Right renal cortex interstitium (tissue), 3 donors: Measurements from ENCODE around the gene PPM1N. TPM values are rescaled to one million over a fixed set of nuclear protein-coding genes. Genes with fewer than 3 reads are reported as not detected.
A peak's percentile ranks its signal among the peaks of the same experiment; 100 is the strongest.

Source experiments
- DNase-seq, 3 donors: peaks; one replicate each; pipeline ENCODE4 v3.0.0-alpha.2; 2013; ENCODE audit warnings: low read depth in 3 of 3, low spot score in 2 of 3
- polyA plus RNA-seq, 3 donors: library from polyadenylated mRNA; unstranded; fragments of 120-200 nt; gene quantifications; one replicate each; pipeline ENCODE4 v1.2.1, GENCODE V29; 2013; ENCODE audit not compliant: insufficient read length in 3 of 3

PPM1N gene
- polyA plus RNA-seq, 3 donors: 0.17 to 0.24 TPM; not detected in 1

DNA sequence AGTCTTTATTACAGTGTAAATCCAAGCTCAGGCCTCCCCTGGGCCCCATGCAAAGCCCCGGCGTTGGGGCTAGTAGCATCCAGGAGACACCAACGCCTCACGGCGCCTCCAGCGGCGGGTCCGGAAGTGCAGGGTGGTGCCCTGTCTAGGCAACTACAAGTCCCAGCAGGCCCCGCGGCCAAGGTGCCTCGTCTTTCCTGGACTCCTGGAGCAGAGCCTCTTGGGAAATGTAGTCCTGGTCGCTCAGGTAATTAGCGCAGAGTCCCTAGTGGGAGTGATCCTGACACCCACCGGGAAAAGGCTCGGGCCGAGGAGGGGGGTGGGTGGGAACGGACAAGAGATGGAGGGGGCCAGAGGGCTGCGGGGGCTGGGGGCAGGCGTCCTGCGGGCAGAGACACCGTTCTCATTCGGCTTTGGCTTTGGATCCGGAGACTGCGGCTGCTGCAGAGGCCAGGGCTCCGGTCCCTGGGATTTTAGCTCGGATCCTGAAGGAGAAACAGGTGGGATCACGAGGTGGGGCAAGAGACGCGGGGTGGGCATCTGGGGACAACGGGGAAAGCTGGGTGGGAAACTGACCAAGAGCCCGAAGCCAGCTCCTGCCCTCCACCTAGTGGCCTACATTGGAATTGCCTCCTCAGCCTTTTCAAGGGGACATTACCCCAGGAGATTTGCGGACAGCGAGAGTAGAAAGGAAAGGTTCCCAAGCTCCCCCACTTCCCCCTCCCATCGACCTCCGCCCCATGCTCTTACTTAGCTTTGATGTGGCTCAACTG is 12.8 kb upstream of the PPM1N start:
- DNase-seq: peak in 1 of 3 donors; percentile 81

DNA sequence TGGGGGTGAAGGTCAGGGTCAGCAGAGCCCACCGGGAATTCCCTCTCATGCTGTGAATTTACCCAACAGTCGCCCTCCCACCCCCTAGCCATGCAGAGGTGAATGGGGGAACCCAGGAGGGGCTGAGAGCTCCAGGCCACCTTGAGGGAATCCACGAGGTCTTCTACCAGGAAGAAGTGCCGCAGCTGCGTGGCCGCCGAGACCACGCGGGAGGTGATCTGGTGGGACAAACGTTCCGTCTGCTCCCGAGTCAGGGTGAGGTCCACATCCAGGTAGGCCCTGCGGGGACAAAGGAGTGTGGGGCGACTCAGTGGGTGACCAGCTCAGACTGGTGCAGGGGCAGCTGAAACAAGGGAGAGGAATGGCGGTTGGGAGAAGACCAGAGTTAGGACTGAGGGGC is 9.5 kb upstream of the PPM1N start:
- no peak for DNase-seq

DNA sequence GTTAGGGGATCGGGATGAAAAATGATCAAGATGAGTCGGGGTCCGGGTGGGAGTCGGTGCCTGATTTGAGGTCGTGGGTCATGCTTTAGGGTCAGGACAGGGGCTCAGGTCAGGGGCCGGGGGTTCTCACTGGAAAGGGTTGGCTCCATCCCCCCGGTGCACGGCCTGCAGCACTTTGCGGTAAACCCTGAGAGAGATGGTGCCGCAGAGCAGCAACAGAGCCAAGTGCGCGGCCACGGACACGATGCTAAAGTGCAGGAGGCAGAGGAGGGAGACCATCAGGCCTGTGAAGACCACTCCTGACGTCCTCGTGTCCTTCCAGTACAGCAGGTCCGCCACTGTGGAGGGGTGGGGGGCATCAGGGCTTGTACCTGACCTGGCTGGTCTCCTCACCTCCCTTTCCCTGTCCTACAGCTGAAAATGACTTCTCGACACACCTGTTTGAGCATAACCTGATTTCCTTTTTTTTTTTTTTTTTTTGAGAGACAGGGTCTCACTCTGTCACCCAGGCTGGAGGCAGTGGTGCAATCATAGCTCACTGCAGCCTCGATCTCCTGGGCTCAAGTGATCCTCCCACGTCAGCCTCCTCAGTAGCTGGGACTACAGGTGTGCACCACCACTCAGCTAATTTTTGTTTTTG is 8.9 kb upstream of the PPM1N start:
- no peak for DNase-seq

DNA sequence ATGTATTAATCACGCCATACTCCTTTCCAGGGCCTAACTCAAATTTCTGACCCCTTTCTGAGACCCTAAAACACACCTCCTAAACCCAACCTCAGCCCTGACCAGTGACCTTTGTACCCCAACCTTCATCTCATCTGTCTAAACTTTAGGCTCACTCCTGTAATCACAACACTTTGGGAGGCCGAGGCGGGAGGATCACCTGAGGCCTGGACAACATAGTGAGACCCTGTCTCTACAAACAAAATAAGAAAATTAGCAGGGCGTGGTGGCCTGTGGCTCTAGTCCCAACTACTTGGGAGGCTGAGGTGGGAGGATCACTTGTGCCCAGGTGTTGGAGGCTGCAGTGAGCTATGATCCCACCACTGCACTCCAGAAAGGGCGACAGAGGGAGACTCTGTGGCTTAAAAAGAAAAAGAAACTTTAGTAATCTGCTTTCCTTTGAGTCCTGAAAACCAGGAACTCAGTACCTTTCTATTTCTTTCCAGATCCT is 6.1 kb upstream of the PPM1N start:
- no peak for DNase-seq

DNA sequence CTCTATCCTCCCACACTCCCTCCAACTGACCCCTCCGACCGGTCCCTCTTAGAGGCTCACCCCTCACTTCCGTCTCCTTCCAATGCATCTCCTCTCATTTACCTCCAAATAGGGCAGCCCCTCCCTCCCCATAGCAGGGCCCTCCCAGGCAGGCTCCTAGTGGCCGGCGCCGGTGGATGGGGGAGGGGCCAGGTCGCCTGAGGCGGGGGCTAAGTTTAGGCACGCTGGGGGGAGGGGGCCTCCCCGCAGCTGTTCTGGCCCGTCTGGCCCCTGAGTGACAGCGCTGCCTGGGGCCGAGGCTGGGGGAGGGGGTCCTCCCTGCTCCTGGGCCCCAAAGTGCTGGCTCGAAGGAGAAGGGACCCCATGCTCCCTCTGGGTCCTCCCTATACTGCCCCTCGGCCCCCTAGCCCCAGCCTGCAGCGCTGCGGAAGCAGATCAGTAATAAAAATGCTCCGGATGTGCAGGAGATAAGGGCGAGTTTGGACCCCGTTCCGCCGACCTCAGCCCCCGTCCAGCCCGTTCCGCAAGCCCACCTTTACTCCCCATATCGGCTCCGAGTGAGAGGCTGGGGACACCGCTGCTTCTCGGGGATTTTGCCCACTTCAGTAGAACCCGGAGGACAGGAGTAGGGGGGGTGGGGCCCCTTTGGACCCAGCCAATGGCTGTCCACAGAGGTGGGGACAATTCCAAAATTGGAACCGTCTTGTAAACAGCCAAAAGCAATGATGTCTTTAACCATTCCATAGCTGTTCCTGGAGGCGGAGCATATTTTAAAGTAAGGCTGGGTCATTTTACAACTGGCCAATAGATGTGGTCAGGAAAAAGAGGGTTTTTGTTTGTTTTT is 5.4 kb upstream of the PPM1N start:
- no peak for DNase-seq

DNA sequence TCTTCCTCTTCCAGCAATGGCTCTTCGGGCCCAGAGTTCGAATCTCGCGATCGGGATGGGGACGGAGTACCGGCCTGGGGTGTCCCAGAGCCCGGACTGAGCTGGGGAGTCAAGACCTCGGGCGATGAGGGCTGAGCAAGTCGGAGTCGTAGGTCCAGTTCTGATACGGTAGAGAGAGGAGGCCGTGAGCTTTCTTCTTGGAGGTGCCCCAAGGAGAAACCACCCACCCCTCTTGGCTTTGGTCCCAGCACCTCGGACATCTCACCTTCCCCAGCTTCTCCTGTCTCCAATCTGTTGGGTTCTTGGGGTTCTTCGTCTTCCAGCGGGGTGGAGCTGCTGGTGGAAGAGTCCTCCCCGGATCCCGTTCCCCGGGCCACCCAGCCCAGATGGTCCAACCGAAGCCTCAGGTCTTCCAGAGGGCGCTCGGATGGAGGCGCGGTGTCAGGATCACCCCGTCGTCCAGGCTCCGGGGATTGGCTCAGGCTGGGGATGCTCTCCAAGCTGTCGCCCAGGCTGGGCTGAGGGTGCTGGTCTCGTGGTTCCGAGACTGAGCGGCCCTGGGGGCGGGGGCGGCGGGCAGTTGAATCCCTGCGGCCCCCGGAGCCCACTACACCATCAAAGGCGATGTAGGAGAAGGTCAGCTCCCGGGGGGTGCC is 3.9 kb upstream of the PPM1N start:
- DNase-seq: no peak

DNA sequence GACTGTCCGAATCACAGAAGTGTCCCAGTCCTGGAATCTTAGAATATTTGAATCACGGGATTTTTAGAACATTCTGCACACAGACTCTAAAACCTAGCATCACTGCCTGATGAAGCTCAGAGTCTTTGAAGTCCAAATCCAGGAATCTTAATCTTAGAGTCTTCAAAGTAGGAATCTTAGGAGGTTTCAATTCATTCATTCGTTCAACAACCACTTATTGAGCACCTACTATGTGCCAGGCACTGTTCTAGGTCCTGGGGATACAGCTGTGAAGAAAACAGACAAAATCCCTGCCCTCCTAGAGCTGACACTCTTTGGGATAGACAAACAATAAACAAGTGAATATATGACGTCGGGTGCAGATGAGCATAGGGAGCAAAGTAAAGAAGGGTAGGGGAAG is 3.1 kb upstream of the PPM1N start:
- DNase-seq: no peak

DNA sequence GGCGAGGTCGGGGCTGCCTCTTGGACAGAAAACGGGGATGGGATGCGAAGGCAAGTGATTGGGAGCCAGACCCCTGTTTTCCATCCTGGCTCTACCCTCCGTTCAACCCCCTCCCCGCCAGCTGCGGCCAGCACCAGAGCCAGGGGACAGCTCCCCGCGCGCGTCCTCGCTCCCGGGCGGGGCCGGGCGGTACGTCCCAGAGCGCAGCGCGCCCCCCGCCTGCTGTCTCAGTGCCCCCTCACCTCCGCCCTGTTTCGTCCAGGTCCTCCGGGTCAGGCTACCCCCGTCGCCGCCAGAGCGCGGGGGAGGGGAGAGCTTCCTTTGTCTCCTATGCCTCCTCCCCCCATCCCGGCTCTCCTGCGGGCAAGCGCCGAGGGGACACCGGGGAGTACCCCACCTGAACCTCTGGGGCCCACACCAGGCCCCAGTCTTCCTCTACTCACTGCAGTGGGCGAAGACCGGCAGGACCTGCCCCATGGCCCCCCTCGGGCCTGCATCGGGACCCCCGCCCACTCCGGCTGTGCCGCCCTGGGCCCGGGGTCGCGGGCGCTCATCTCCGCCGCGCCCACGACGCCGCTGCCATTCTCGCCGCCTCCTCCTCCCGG is 1.8 kb upstream of the PPM1N start:
- no peak for DNase-seq

DNA sequence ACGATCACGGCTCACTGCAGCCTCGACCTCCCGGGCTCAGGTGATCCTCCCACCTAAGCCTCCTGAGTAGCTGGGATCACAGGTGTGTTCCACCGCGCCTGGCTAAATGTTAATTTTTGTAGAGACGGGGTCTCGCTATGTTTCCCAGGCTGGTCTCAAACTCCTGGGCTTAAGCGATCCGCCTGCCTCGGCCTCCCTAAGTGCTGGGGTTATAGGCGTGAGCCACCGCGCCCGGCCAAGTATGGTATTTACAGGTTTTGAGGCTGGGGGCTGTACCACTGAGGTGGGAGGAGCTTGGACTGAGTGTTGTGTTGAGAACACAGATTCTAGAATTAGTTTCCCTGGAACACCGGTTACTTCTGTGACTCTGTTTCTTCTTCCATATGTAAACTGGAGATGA is 452 bp upstream of the PPM1N start:
- no peak for DNase-seq

DNA sequence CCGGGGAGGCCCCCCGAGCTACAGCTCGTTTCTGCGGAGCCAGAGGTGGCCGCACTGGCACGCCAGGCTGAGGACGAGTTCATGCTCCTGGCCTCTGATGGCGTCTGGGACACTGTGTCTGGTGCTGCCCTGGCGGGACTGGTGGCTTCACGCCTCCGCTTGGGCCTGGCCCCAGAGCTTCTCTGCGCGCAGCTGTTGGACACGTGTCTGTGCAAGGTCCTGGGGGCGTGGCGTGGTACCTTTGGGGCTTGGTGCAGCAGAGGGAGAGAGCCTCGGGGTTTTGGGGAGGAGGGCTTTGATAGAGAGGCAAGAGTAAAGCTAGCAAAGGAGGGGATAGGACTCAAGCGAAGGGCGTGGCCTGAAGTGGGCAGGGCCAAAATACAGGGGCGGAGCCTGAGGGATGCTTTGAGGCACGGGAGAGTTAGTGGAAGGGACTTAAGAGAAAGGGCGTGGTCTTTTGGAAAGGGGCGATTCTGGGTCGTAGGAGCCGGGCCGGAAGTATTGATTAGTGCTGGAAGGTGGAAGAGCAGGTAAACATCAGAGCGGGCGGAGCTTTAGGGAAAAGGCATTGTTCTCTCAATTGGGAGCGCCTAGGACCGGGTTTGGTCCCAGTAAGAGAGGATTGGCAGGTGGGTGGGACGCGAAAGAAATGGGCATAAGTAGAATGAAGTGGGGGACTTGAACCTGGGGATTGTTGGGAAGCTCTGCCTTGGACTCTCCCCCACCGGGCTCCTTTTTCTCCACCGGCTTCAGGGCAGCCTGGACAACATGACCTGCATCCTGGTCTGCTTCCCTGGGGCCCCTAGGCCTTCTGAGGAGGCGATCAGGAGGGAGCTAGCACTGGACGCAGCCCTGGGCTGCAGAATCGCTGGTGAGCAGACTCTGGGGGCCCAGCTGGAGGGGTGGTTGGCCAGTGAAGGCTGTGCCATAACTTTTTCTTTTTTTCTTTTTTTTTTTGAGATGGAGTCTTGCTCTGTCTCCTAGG is 1.2 kb downstream of the PPM1N start:
- DNase-seq: no peak

DNA sequence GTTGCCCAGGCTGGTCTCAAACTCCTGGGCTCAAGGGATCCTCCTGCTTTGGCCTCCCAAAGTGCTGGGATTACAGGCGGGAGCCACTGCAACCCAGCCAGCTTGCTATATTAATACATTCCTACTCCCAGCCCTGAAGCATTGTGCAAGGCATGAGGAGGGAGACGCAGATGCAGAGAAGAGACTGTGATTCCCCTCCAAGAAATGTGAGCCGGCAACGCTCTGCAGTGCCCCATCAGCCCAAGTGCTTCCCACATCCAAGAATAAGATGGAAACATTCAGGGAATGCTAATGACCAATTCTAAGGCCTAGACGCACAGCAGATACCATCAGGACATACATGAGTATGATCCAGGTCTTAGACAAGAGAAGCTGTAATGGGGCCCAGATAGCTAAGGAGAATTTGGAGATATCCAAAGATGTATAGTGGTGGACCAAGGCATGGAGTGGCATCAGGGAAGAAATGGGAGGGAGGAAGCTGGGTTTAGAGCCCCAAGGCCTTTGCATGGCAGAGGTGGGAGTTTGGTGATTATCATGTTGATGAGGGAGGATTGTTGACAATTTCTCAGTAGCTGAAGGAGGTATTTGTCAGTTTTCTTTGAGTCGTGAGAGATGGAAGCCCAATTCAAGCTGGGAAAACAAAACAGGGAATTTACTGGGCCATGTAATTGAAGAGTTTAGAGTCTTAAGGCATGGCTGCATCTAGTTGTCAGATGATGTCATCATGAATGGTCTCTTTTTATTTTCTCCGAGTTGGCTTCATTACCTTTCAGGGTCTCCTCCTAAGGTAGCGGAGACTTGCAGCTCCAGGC is 2.9 kb downstream of the PPM1N start:
- no peak for DNase-seq

DNA sequence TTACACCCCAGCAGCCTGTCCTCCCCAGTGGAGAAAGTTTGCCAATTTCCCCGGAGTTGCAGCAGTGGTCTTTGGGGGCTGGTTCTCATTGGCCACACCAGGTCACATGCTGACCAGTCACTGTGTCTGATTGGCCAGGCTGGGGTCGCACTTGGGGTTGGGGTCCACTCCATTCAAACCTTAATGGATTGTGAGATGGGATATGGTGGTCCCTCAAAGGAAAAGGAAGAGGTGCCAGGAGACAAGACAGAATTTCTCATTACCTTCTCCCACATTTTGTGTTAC is 3.4 kb downstream of the PPM1N start:
- no peak for DNase-seq

DNA sequence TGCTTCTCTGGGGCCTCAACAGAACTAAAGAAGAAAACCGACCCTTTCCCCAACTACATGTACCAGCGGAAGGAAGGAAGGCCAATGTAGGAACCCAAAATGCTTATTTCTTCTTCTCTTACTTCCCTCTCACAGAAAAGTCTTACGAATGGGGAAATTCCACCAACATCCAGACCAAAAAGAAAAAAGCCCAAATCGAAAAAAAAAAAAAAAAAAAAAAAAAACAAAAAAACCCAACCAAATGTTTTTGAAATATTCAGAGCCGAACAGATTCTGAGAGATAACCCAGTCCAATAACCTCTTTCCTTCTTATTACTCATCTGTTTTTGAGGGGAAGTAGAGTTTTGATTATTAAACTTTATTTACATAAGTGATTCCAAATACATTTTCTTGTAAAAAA is 3.9 kb downstream of the PPM1N start:
- DNase-seq: no peak

DNA sequence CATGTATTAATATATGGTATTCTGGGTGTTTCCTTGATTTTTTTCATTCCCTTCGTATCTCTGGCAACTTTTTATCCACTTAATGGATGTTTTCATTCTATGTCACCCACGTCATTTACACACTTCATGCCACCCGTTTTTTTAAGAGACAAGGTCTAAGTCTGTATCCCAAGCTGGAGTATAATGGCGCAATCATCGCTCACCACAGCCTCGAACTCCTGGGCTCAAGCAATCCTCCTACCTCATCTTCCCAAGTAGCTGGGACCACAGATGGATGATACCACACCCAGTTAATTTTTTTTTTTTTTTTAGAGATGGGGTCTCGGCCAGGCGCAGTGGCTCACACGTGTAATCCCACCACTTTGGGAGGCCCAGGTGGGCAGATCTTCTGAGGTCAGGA is 5.7 kb downstream of the PPM1N start:
- DNase-seq: no peak

DNA sequence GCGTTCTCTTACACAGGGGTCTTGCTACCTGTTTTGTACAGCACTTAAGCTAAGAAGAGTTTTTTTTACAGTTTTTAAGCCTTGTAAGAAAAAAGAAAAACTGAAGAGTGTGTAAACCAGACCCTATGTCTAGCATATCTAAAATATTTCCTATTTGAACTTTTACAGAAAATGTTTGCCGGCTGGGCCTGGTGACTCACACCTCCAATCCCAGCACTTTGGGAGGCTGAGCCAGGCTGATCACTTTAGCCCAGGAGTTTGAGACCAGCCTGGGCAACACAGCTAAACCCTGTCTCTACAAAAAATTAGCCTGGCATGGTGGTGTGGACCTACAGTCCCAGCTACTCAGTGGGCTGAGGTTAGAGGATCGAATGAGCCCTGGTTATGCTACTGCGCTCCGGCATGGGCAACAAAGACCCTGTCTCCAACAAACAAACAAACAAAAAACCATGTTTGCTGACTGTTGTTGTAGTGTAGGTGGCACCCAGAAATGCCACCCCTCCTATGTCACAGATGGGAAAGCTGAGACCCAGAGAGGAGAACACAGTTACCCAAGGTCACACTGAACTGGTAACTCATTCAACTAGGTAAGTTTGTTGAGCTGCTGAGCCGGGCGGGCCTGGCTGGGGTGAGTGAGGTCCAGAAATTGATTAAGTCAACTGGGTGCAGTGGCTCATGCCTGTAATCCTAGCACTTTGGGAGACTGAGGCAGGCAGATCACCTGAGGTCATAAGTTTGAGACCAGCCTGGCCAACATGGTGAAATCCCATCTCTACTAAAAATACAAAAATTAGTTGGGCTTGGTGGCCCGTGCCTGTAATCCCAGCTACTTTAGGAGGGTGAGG is 7.1 kb downstream of the PPM1N start:
- DNase-seq: no peak

DNA sequence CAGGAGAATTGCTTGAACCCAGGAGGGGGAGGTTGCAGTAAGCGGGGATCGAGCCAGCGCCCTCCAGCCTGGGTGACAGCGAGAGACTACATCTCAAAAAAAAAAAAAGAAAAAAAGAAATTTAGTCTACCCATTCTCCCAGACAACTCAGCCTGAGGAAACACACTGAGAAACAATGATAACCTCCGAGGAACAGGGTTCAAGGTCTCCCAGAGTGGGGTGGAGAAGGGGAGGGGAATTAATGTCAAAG is 7.7 kb downstream of the PPM1N start:
- DNase-seq: no peak

DNA sequence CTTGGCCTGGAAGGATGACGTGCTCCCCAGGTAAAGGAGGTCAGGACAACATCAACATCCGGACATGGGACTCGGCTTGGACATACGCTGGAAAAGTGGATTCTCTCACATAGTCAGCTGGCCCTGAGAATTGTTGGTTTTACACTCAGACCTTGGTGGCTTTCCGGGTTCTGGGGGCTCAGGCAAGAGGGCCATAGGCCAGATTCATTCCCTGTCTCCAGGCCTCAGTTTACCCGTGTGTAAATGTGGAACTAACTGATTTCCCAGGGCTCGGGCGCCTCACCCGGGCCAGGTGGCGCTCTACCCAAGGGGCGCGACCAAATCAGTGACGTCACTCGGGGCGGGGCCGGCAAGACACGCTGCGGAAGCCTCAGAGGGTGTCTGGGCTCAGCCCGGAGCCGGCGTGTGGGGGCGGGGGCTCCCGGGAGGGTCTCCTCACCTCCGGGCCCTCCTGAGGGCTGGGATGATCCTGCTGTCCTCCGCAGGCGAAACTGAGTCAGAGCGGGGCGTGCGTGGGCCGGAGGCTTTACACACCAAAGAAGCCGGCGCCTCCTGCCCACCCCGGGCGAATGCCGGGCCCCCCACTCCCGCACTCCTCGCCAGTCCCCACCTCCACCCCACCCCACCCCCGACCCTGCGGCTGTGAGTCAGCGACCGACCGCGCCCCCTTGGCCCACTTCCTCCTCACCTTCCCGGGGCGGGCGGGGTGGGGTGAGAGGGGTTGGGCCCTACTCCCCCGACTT is 8.2 kb downstream of the PPM1N start:
- DNase-seq: peak in 1 of 3 donors; percentile 81
